ENCODE measurements around the gene ITLN2. TPM values are rescaled to one million over a fixed set of nuclear protein-coding genes. Genes with fewer than 3 reads are reported as not detected.
"Not testable (repeated sequence)": the region's sequence is repeated elsewhere in the genome, so short reads cannot be mapped to it uniquely, and the experiment has no call there.

Gene ITLN2
- polyA plus RNA-seq, 4 donors, result not detected

DNA sequence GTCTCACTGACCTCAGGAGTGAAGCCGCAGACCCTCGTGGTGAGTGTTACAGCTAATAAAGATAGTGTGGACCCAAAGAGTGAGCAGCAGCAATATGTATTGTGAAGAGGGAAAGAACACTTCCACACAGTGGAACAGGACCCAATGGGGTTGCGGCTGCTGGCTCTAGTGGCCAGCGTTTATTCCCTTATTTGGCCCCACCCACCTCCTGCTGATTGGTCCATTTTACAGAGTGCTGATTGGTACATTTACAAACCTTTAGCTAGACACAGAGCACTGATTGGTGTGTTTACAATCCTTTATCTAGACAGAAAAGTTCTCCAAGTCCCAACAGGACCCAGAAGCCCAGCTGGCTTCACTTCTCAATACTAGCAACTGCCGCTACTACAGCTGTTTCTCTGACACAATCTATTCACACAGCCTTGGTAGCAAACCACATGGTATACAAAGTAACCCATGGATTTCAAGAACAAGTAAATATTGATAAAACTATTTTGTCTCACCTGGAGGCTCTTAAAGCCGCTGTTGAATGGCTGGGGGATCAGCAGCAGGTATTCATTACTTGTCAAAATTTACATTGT is 44.3 kb downstream of the ITLN2 start:
- no peak for DNase-seq (ENCODE audit: low read depth in 4 of 4, low spot score in 3 of 4)

DNA sequence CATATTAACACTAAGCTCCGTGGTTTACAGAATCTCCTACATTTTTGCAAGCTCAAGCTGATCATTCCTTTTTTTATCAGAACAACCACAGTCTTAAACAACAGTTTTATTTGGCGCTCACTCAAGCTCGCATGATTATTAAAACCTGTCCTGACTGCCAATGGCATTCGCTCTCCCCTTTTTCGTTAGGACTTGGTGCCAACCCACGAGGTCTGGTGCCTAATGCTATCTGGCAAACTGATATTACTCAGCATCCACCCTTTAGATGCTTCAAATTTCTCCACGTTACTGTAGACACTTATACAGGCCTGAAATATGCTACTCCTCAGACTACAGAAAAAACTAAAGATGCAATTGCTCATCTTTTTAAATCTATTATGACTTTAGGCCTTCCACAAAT is 46.6 kb downstream of the ITLN2 start:
- DNase-seq (ENCODE audit: low read depth in 4 of 4, low spot score in 3 of 4), result no peak

DNA sequence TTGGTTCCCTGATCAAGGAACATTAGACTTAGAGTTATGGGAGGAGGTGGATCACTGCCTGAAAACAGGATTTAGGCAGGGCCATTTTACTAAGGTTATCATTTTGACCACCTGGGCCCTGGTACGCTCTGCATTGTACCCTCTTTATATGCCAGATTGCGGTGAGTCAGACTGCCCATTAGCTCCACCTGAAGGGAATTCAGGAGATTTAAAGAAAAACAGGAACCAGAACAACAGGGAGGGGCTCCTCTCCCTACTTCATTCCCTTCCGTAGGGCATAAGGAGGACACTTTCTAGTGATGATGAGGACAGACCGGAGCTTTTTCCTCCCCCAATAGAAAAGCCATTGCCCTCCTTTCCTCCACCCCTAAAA is 49.0 kb downstream of the ITLN2 start:
- no peak for DNase-seq (ENCODE audit: low read depth in 4 of 4, low spot score in 3 of 4)

DNA sequence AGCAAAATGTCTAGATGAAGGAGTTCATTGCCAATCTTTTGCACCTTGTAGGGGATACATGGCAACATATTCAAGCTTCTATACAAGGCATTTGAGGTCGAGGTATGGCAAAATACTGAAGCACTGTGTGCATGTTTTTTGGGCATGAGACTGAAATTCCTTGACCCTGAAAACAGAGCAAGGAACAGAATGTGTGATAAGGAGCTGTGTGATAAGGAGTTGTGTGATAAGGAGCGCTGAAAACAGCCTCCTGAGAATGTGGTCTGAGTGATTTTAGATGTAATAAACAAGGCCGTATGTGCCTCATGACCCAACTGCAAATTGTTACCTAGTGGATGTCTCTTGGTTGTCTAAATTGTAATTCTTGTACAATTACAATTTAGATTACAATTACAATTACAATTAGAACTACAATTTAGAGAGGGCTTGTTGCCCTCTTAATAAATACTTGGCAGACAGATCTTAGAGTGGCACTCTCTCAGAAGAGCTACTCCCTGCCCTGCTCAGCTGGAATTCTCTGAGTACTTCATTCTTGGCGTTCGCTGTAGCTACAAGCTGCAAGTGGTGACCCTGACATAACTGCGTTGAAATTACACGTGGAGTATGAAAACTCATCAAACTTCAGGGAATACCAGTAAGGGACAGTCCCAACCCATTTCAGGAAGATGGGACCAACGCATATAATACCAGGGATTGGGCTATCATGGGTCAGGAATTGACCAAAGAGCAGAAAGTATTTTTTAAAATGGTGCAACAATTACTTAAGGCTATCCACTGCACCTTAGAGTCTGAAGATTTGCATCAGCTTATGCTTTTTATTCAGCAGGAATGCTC is 49.6 kb downstream of the ITLN2 start:
- no peak for DNase-seq (ENCODE audit: low read depth in 4 of 4, low spot score in 3 of 4)

DNA sequence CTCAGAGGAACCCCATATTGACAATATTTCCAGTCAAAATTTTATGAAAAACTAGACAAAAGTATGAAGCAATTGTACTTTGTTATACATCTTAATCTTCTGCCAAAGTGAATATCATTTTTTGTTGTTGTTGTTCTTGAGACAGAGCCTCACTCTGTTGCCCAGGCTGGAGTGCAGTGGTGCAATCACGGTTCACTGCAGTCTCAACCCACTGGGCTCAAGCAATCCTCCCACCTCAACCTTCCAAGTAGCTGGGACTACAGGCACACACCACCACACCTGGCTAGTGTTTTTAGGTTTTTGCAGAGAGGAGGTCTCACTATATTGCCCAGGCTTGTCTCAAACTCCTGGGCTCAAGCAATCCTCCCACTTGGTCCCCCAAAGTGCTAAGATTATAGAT is 52.4 kb downstream of the ITLN2 start:
- DNase-seq (ENCODE audit: low read depth in 4 of 4, low spot score in 3 of 4), result not testable (repeated sequence)

DNA sequence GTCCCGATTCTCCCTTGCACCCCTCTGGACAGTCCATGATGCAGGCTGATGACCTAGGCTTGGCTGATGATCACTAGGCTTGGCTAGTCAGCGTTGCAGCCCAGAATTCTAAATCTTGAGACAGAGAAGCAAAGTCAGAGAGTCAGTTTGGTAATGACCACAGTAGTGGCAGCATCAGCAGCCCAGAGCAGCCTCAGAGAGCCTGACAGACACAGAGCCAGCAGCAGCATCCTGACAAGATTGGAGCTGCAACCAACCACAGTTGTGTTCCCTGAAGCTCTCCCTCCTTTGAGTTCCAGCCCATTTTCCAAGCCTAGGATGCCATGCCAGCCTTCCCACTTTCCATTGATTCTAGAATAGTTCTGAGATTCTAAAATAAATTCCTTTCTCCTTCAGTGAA is 52.8 kb downstream of the ITLN2 start:
- no peak for DNase-seq (ENCODE audit: low read depth in 4 of 4, low spot score in 3 of 4)

DNA sequence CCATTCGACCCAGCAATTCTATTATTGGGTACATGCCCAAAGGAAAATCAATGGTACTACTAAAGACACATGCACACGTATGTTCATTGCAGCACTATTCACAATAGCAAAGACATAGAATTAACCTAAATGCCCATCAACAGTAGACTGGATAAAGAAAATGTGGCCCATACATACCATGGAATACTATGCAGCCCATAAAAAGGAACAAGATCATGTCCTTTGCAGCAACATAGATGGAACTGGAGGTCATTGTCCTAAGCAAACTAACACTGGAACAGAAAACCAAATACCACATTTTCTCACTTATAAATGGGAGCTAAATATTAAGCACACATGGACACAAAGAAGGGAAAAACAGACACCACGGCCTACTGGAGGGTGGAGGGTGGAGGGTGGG is 53.9 kb downstream of the ITLN2 start:
- DNase-seq (ENCODE audit: low read depth in 4 of 4, low spot score in 3 of 4), result not testable (repeated sequence)

Other genes with a start within 250 kb of the ITLN2 start
- 1 to 10 TPM; 1.4 to 2.0 (median 1.6) TPM for gene CD48, start 243.0 kb downstream of the ITLN2 start, polyA plus RNA-seq (ENCODE audit: insufficient read length in 4 of 4)
- gene SLAMF7, start 215.6 kb downstream of the ITLN2 start, polyA plus RNA-seq (ENCODE audit: insufficient read length in 4 of 4), result under 1 TPM; 0.30 to 0.68 (median 0.41) TPM
- under 1 TPM in 3 of 4 donors, not detected in 1; 0.17 to 0.49 (median 0.31) TPM for gene LY9, start 158.6 kb downstream of the ITLN2 start, polyA plus RNA-seq (ENCODE audit: insufficient read length in 4 of 4)
- under 1 TPM; 0.07 to 0.42 (median 0.19) TPM for gene CD244, start 91.9 kb downstream of the ITLN2 start, polyA plus RNA-seq (ENCODE audit: insufficient read length in 4 of 4)
- 1 to 10 TPM in 3 of 4 donors, under 1 TPM in 1; 0.30 to 4.7 (median 1.9) TPM for gene ITLN1, start 69.6 kb downstream of the ITLN2 start, polyA plus RNA-seq (ENCODE audit: insufficient read length in 4 of 4)
- 10 to 100 TPM; 11.1 to 98.1 (median 85.2) TPM for gene F11R, start 66.3 kb upstream of the ITLN2 start, polyA plus RNA-seq (ENCODE audit: insufficient read length in 4 of 4)
- 10 to 100 TPM in 3 of 4 donors, 1 to 10 TPM in 1; 9.5 to 75.7 (median 52.2) TPM for gene TSTD1, start 84.2 kb upstream of the ITLN2 start, polyA plus RNA-seq (ENCODE audit: insufficient read length in 4 of 4)
- gene USF1, start 91.2 kb upstream of the ITLN2 start, polyA plus RNA-seq (ENCODE audit: insufficient read length in 4 of 4), result 10 to 100 TPM; 51.0 to 68.9 (median 54.5) TPM
- 1 to 10 TPM; 2.2 to 3.8 (median 2.3) TPM for gene ARHGAP30, start 115.1 kb upstream of the ITLN2 start, polyA plus RNA-seq (ENCODE audit: insufficient read length in 4 of 4)
- gene NECTIN4, start 134.7 kb upstream of the ITLN2 start, polyA plus RNA-seq (ENCODE audit: insufficient read length in 4 of 4), result 1 to 10 TPM in 3 of 4 donors, under 1 TPM in 1; 0.14 to 7.3 (median 3.8) TPM
- gene KLHDC9, start 143.6 kb upstream of the ITLN2 start, polyA plus RNA-seq (ENCODE audit: insufficient read length in 4 of 4), result 10 to 100 TPM in 3 of 4 donors, 1 to 10 TPM in 1; 4.0 to 19.4 (median 17.3) TPM
- gene PFDN2, start 163.2 kb upstream of the ITLN2 start, polyA plus RNA-seq (ENCODE audit: insufficient read length in 4 of 4), result 10 to 100 TPM; 58.7 to 75.7 (median 73.8) TPM
- 10 to 100 TPM; 29.1 to 59.8 (median 48.6) TPM for gene NIT1, start 163.3 kb upstream of the ITLN2 start, polyA plus RNA-seq (ENCODE audit: insufficient read length in 4 of 4)
- gene DEDD, start 177.9 kb upstream of the ITLN2 start, polyA plus RNA-seq (ENCODE audit: insufficient read length in 4 of 4), result 10 to 100 TPM; 41.6 to 55.5 (median 48.9) TPM
- gene UFC1, start 199.2 kb upstream of the ITLN2 start, polyA plus RNA-seq (ENCODE audit: insufficient read length in 4 of 4), result 100 to 1,000 TPM; 136 to 169 (median 149) TPM
- gene USP21, start 204.7 kb upstream of the ITLN2 start, polyA plus RNA-seq (ENCODE audit: insufficient read length in 4 of 4), result 10 to 100 TPM; 44.9 to 55.2 (median 47.2) TPM
- 10 to 100 TPM; 31.9 to 63.1 (median 38.8) TPM for gene PPOX, start 211.6 kb upstream of the ITLN2 start, polyA plus RNA-seq (ENCODE audit: insufficient read length in 4 of 4)
- 10 to 100 TPM; 40.9 to 45.2 (median 42.3) TPM for gene B4GALT3, start 222.7 kb upstream of the ITLN2 start, polyA plus RNA-seq (ENCODE audit: insufficient read length in 4 of 4)
- 1 to 10 TPM in 1 of 4 donors, under 1 TPM in 3; 0.60 to 6.1 (median 0.79) TPM for gene ADAMTS4, start 244.2 kb upstream of the ITLN2 start, polyA plus RNA-seq (ENCODE audit: insufficient read length in 4 of 4)
- gene NDUFS2, start 247.6 kb upstream of the ITLN2 start, polyA plus RNA-seq (ENCODE audit: insufficient read length in 4 of 4), result 100 to 1,000 TPM; 126 to 217 (median 189) TPM

Measured in left renal pelvis (tissue), 4 donors.